Muscle layer of duodenum (tissue), 2 donors: ENCODE data around the gene ZDHHC12.

ENCODE experiments used
- H3K27ac ChIP-seq: one replicate; pipeline ENCODE4 v1.7.0; 2013; ENCODE audit warnings: mild to moderate bottlenecking, low read length
- H3K27me3 ChIP-seq: one replicate; pipeline ENCODE4 v1.7.0; 2013; ENCODE audit warnings: low read depth, mild to moderate bottlenecking, control low read depth, low read length
- H3K36me3 ChIP-seq, 2 donors: one replicate each; pipeline ENCODE4 v1.7.0; 2013; ENCODE audit warnings: low read length in 2 of 2, control low read depth in 1 of 2, mild to moderate bottlenecking in 1 of 2; ENCODE audit not compliant: insufficient read depth in 2 of 2, control insufficient read depth in 1 of 2
- H3K4me1 ChIP-seq, 2 donors: one replicate each; pipeline ENCODE4 v1.7.0; 2013; ENCODE audit warnings: low read length in 2 of 2, mild to moderate bottlenecking in 2 of 2, control low read depth in 1 of 2, moderate library complexity in 1 of 2; ENCODE audit not compliant: insufficient read depth in 2 of 2, control insufficient read depth in 1 of 2
- H3K4me3 ChIP-seq, 2 donors: one replicate each; pipeline ENCODE4 v1.7.0; 2013; ENCODE audit warnings: low read length in 2 of 2, low read depth in 1 of 2, mild to moderate bottlenecking in 1 of 2
- H3K9me3 ChIP-seq, 2 donors: one replicate each; pipeline ENCODE4 v1.7.0; 2013; ENCODE audit warnings: low read length in 2 of 2, control low read depth in 1 of 2, mild to moderate bottlenecking in 1 of 2; ENCODE audit not compliant: control insufficient read depth in 1 of 2
- donor health status: healthy.

ZDHHC12 gene

GRCh38 chr9:128690684-128691034 is 33.3 kb downstream of the ZDHHC12 start:
- H3K27ac ChIP-seq, result peak overlapping the region; percentile 84
- peaks cover 27 to 31% of the 10 kb centered on the region in 2 donors for H3K36me3 ChIP-seq

GRCh38 chr9:128689820-128690683 is 33.9 kb downstream of the ZDHHC12 start:
- Histone ChIP-seq H3K27me3 (no peaks in the 10 kb centered on the region), H3K9me3 (no peaks in the 10 kb centered on the region), H3K4me3 (peak overlapping the region; percentile 84 to 87), H3K36me3 (peaks cover 25 to 28% of the 10 kb centered on the region in 2 donors), H3K4me1 (peaks cover 9 to 25% of the 10 kb centered on the region in 2 donors), H3K27ac (peak overlapping the region; percentile 84)

More at GRCh38 chr9:128690684-128691034, 33.3 kb downstream of the ZDHHC12 start:
- Histone ChIP-seq H3K4me3 (peak overlapping the region; percentile 84 to 87), H3K27me3 (no peaks in the 10 kb centered on the region), H3K9me3 (no peaks in the 10 kb centered on the region), H3K4me1 (peaks cover 4 to 25% of the 10 kb centered on the region in 2 donors)

DNA sequence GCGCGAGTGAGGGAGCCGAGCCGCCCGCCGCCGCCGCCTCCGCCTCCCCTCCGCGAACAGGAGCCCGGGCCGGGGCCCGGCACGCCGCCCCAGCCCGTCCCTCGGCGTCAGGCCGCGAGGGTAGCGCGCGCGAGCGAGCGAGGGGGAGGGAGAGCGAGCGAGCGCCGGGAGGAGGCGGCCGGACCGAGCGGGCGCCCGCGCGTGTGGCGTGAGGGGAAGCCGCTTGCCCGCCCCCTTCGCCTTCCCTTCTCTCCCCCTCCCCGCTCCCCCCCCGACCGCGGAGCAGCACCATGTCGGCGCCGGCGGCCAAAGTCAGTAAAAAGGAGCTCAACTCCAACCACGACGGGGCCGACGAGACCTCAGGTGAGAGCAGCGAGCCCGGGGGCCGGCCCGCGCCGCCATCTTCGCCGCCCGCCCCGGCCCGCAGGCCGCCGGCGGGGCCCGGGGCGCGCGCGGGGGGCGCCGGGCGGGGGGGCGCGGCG is 34.6 kb downstream of the ZDHHC12 start:
- Histone ChIP-seq H3K27ac (no peak overlapping the region), H3K36me3 (peaks cover 22 to 26% of the 10 kb centered on the region in 2 donors), H3K27me3 (no peaks in the 10 kb centered on the region), H3K4me1 (peaks cover 11 to 31% of the 10 kb centered on the region in 2 donors), H3K4me3 (peak overlapping the region in 1 of 2 donors; percentile 57), H3K9me3 (no peaks in the 10 kb centered on the region)

DNA sequence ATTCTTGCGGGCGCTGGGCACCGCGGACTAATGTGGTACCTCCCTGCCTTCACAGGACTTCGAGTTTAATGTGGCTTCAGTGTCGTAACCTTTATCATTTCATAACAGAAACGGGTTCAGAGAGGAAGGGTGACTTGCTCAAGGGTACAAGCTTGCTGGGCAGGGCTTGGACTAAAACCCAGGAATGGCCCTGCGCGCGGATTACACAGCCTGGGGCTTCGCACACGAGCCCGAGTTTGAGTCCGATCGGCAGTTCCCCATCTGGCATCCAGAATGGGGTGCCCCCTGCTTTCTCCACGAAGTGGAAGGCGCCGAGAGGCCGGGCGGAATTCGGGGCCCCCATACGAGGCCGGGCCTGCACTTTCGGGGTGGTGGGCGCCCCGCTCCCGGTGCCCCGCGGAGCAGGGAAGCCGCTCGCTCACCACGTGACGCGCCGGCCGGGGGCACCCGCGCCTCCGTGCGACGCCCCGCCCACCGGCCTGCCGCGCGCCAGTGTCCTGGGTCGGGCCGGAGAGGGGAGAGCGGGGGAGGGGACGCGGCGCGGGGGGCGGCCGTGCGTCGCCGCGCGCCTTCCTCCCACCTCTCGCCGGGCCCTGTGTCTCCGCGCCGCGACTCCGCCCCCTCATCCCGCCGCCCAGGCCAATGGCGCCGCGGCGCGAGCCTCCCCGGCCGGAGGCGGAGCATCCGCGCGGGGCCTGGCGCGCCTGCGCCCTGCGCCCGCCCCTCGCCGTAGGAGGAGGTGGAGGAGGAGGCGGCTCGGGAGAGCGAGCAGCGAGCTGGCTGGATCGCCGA is 35.2 kb downstream of the ZDHHC12 start, which contains the start of gene SET:
Gene SET, plus strand, starts transcription at position 722 of the 792 bp plus-strand sequence. CDS start 361 bp downstream, outside the sequence.
- Histone ChIP-seq H3K36me3 (peaks cover 16 to 20% of the 10 kb centered on the region in 2 donors), H3K9me3 (no peaks in the 10 kb centered on the region), H3K27ac (peak within 1 kb of the TSS; percentile 76), H3K4me1 (peaks cover 11 to 35% of the 10 kb centered on the region in 2 donors), H3K27me3 (no peaks in the 10 kb centered on the region), H3K4me3 (peak within 1 kb of the TSS; percentile 84 to 87)

- H3K4me3 ChIP-seq, result no peak overlapping the region
- H3K4me1 ChIP-seq, result peaks cover 11 to 38% of the 10 kb centered on the region in 2 donors
- H3K27me3 ChIP-seq, result no peaks in the 10 kb centered on the region
- peaks cover 3 to 8% of the 10 kb centered on the region in 2 donors for H3K36me3 ChIP-seq
- no peak overlapping the region for H3K27ac ChIP-seq
- no peaks in the 10 kb centered on the region for H3K9me3 ChIP-seq
These were observed 36.5 kb downstream of the ZDHHC12 start for GRCh38 chr9:128687453-128687852.

GRCh38 chr9:128685636-128686489 is 38.1 kb downstream of the ZDHHC12 start:
- H3K4me1 ChIP-seq, result peaks cover 7 to 31% of the 10 kb centered on the region in 2 donors
- peak overlapping the region; percentile 84 for H3K27ac ChIP-seq
- no peaks in the 10 kb centered on the region for H3K36me3 ChIP-seq
- no peaks in the 10 kb centered on the region for H3K27me3 ChIP-seq
- peak overlapping the region in 1 of 2 donors; percentile 37 for H3K4me3 ChIP-seq
- H3K9me3 ChIP-seq, result no peaks in the 10 kb centered on the region

DNA sequence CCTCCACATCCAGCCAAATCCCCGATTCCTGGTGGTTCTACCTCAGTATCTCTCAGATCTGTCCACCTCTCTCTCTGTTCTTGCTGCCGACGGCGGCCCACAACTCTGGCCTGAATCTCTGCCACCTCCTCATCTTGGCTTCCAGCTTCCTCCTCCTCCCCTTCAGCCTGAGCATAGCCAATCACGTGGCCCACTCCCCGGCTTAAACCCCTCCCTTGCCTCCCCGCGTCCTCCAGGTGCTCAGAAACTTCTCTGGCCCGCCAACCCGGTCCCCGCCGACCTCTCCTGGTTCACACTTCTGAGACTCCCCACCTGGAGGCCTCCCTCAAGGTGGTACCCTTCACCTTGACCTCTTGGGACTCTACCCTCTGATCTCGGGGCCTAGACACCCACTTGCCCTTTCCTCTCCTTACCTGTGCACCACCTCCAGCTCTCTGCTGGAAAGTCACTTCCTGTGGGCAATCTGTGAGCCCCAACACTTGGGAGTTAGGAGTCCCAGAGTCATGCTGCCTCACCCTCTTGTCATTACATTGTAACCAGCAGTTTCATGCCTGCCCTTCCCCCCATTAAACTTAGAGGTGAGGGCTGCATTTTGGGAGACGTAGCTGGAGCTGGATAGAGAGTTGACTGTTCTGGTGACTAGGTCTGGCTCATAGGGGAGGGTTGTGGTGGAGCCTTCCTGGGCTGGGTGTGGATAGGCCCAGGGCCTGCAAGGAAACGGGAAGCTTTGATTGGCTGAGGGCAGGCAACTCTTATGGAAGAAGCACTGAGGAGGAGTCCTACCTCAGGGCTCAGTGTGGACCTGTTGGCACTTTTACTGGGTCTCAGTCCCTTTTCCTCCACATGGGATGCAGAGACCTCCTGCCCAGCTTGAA is 39.4 kb downstream of the ZDHHC12 start:
- Histone ChIP-seq H3K4me1 (peaks cover 7 to 25% of the 10 kb centered on the region in 2 donors), H3K27me3 (no peaks in the 10 kb centered on the region), H3K9me3 (no peaks in the 10 kb centered on the region), H3K27ac (peak overlapping the region; percentile 84), H3K4me3 (peak overlapping the region; percentile 68 to 81), H3K36me3 (no peaks in the 10 kb centered on the region)

- Histone ChIP-seq H3K36me3 (no peaks in the 10 kb centered on the region), H3K27ac (peak overlapping the region; percentile 84), H3K4me1 (peaks cover 7 to 25% of the 10 kb centered on the region in 2 donors), H3K9me3 (no peaks in the 10 kb centered on the region), H3K4me3 (peak overlapping the region; percentile 68 to 81), H3K27me3 (no peaks in the 10 kb centered on the region)
These were observed 39.9 kb downstream of the ZDHHC12 start for GRCh38 chr9:128684065-128684324.

GRCh38 chr9:128683340-128684064 is 40.4 kb downstream of the ZDHHC12 start:
- Histone ChIP-seq H3K36me3 (no peaks in the 10 kb centered on the region), H3K27me3 (no peaks in the 10 kb centered on the region), H3K4me3 (peak overlapping the region; percentile 68 to 81), H3K4me1 (peaks cover 7 to 25% of the 10 kb centered on the region in 2 donors), H3K9me3 (no peaks in the 10 kb centered on the region), H3K27ac (peak overlapping the region; percentile 84)
